ENCODE measurements around the gene UBE2J1.

- TF ChIP-seq CTCF (optimal IDR thresholded peaks at IDR 0.05 in 1 of 3, IDR thresholded peaks at IDR 0.05 in 1 of 3, conservative IDR thresholded peaks at IDR 0.05 in 1 of 3; ENCODE audit: extremely low read depth in 1 of 3, insufficient read depth in 2 of 3, low read length in 3 of 3) (no peak), EZH2 (IDR thresholded peaks at IDR 0.05; ENCODE audit: low read length) (no peak)
Measured at GRCh38 chr6:89330910-89331309, 21.6 kb downstream of the UBE2J1 start.
